GM23248 (cell line): ENCODE measurements around the gene GNAI2. TPM values are rescaled to one million over a fixed set of nuclear protein-coding genes. Genes with fewer than 3 reads are reported as not detected.
A peak's percentile ranks its signal among the peaks of the same experiment; 100 is the strongest.

Source experiments
- DNase-seq: peaks from one replicate; pipeline ENCODE4 v3.0.0-alpha.2; 2015
- H2AFZ ChIP-seq: fragments of 200-600 bp; sonication (generic); 2 replicates; pipeline ENCODE4 v1.6.1; 2016; ENCODE audit warnings: antibody characterized with exemption
- H3F3A ChIP-seq: fragments of 200-600 bp; sonication (generic); 2 replicates; pipeline ENCODE4 v1.6.1; 2016; ENCODE audit warnings: mild to moderate bottlenecking, antibody characterized with exemption, mixed run types; ENCODE audit not compliant: insufficient read depth
- H3K27ac ChIP-seq: fragments of 200-600 bp; sonication (generic); 2 replicates; pipeline ENCODE4 v1.5.1; 2016; ENCODE audit warnings: mild to moderate bottlenecking
- H3K27me3 ChIP-seq: fragments of 200-600 bp; sonication (generic); replicated peaks from 2 replicates; pipeline ENCODE4 v1.6.1; 2016; ENCODE audit warnings: mild to moderate bottlenecking; ENCODE audit not compliant: insufficient read depth
- H3K36me3 ChIP-seq: fragments of 200-600 bp; sonication (generic); 2 replicates; pipeline ENCODE4 v1.6.1; 2016; ENCODE audit warnings: low read depth, mild to moderate bottlenecking
- H3K4me1 ChIP-seq: fragments of 200-600 bp; sonication (generic); 2 replicates; pipeline ENCODE4 v1.6.1; 2016; ENCODE audit warnings: mild to moderate bottlenecking; ENCODE audit not compliant: insufficient read depth
- H3K4me2 ChIP-seq: fragments of 200-600 bp; sonication (generic); one replicate; pipeline ENCODE4 v1.6.1; 2016; ENCODE audit warnings: mild to moderate bottlenecking; ENCODE audit not compliant: unreplicated experiment
- H3K4me3 ChIP-seq: fragments of 200-600 bp; sonication (generic); 2 replicates; pipeline ENCODE4 v1.5.1; 2016; ENCODE audit warnings: mild to moderate bottlenecking
- H3K79me2 ChIP-seq: fragments of 200-600 bp; sonication (generic); 2 replicates; pipeline ENCODE4 v1.6.1; 2016; ENCODE audit warnings: mild to moderate bottlenecking; ENCODE audit not compliant: insufficient read depth
- H3K9ac ChIP-seq: fragments of 200-600 bp; sonication (generic); 2 replicates; pipeline ENCODE4 v1.6.1; 2016; ENCODE audit warnings: mild to moderate bottlenecking
- H3K9me2 ChIP-seq: fragments of 200-600 bp; sonication (generic); 2 replicates; pipeline ENCODE4 v1.6.1; 2016; ENCODE audit warnings: mixed run types, mild to moderate bottlenecking, moderate library complexity; ENCODE audit not compliant: insufficient read depth
- H3K9me3 ChIP-seq: fragments of 200-600 bp; sonication (generic); one replicate; pipeline ENCODE4 v1.6.1; 2017; ENCODE audit warnings: low read depth
- H4K20me1 ChIP-seq: fragments of 200-600 bp; sonication (generic); 2 replicates; pipeline ENCODE4 v1.6.0; 2016; ENCODE audit not compliant: insufficient read depth
- EZH2 ChIP-seq: fragments of 200-600 bp; sonication (generic); IDR thresholded peaks from 2 replicates; pipeline ENCODE4 v1.6.1; 2018; ENCODE audit warnings: antibody characterized with exemption, mild to moderate bottlenecking; ENCODE audit not compliant: insufficient read depth, poor library complexity, severe bottlenecking
- EZH2phosphoT487 ChIP-seq: fragments of 200-600 bp; sonication (generic); IDR thresholded peaks from 2 replicates; pipeline ENCODE4 v1.6.1; 2018; ENCODE audit warnings: antibody characterized with exemption, moderate library complexity, mild to moderate bottlenecking, low read depth; ENCODE audit not compliant: insufficient read depth
- WGBS, 2 experiments: methylation state at CpG; one replicate each; pipeline ENCODE4 v1.1.6; 2015 to 2017; ENCODE audit warnings: low lambda C conversion rate in 2 of 2, low coverage in 1 of 2; ENCODE audit errors: missing lambda C conversion rate in 2 of 2; 5-methylcytosine and 5-hydroxymethylcytosine counted together
- in situ Hi-C: fragments of 300-500 bp; cut with MboI; formaldehyde crosslinking; loops from 2 replicates; pipeline ENCODE4 v1.15.0; 2020
- polyA plus RNA-seq: library from polyadenylated mRNA; unstranded; fragments of >200 nt; fragmentation: Nextera tagmentation; extraction: Ambion mirVana; gene quantifications from 2 replicates; pipeline ENCODE4 v1.2.1, GENCODE V29; 2016
- total RNA-seq: library from RNA; depleted of rRNA; stranded (reverse); fragments of >200 nt; shearing (Covaris generic); gene quantifications from 2 replicates; pipeline ENCODE4 v1.2.3, GENCODE V29; 2014

GNAI2 gene
- total and polyA plus RNA-seq, 2 experiments from 2014 or later, result 424 to 427 TPM

- Histone ChIP-seq H3K27ac (no peak overlapping the region), H3K79me2 (no peaks in the 10 kb centered on the region), H3F3A (no peaks in the 10 kb centered on the region), H3K9ac (no peak overlapping the region), H2AFZ (no peak overlapping the region), H3K9me2 (no peaks in the 10 kb centered on the region), H4K20me1 (no peaks in the 10 kb centered on the region), H3K27me3 (peaks cover 44% of the 10 kb centered on the region), H3K4me1 (no peaks in the 10 kb centered on the region), H3K4me3 (no peak overlapping the region), H3K9me3 (no peaks in the 10 kb centered on the region), H3K36me3 (no peaks in the 10 kb centered on the region), H3K4me2 (no peak overlapping the region)
- WGBS, 2 experiments, result 59 to 60% methylated on average over 6 of the region's 6 CpGs
- no peak for DNase-seq
- no peak for TF ChIP-seq EZH2
- no peak for TF ChIP-seq EZH2phosphoT487
- in situ Hi-C loops, result loop anchor here (5.0 kb wide), 1 partner anchor 76 kb away; no protein-coding TSS in a partner anchor
These were observed 39.7 kb upstream of the GNAI2 start for GRCh38 chr3:50196253-50196801.

GRCh38 chr3:50201573-50202315 is 34.3 kb upstream of the GNAI2 start:
- Histone ChIP-seq H3K9me2 (no peaks in the 10 kb centered on the region), H3K79me2 (no peaks in the 10 kb centered on the region), H3K36me3 (no peaks in the 10 kb centered on the region), H3F3A (no peaks in the 10 kb centered on the region), H3K9ac (no peak overlapping the region), H2AFZ (no peak overlapping the region), H3K4me3 (no peak overlapping the region), H3K4me2 (no peak overlapping the region), H4K20me1 (no peaks in the 10 kb centered on the region), H3K9me3 (no peaks in the 10 kb centered on the region), H3K4me1 (no peaks in the 10 kb centered on the region; the same call in 1 of the 2 replicates), H3K27me3 (peaks cover 44% of the 10 kb centered on the region), H3K27ac (no peak overlapping the region)
- peak; percentile 47 for DNase-seq
- in situ Hi-C loops, result loop anchor here (25.0 kb wide), 1 partner anchor 336 kb away; no protein-coding TSS in a partner anchor
- no peak for TF ChIP-seq EZH2
- TF ChIP-seq EZH2phosphoT487, result no peak
- 81 to 82% methylated on average over 10 of the region's 10 CpGs for WGBS, 2 experiments

DNA sequence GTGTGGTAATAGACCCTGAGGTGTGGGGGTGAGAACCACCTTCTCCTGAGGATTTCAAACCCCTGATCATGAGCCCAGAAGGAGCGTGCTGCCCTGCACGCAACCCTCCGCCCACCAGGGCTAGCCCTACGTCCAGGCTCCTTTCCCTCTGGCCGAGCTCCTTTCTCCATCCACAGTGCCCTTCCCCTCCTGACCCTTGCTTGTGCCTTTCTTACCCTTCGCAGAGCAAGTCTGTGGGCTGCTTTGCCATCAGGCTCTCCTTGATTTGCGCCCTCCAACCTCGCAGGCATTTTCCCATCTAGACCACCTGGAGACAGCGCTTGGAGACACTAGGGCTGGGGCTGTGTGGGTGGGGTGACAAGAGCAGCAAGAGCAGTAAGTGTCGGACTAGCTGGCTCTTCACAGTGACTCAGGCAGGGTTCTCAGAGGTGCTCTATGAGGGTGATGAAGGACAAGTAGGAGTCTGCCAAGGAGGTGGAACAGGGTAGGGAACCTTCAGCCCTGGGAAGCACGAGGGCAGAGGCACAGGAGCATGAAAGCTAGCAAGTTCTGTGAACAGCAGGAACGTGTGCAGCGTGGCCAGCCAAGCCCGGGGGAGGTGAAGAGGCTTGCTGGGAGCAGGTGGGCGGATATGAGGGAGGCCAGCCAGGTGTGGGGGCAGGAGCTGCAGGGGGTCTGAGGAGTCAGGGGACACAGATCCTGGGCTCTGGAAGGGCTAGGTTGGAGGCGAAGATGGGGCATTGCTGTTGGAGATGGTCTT is 33.5 kb upstream of the GNAI2 start:
- TF ChIP-seq EZH2 (no peak), EZH2phosphoT487 (no peak)
- 71 to 73% methylated on average over 16 of the region's 16 CpGs for WGBS, 2 experiments
- no peaks in the 10 kb centered on the region for H4K20me1 ChIP-seq
- H3K4me1 ChIP-seq, result no peaks in the 10 kb centered on the region; the same call in 1 of the 2 replicates
- no peaks in the 10 kb centered on the region for H3F3A ChIP-seq
- in situ Hi-C loops, result loop anchor here (25.0 kb wide), 1 partner anchor 335 kb away; no protein-coding TSS in a partner anchor
- H3K4me2 ChIP-seq, result no peak overlapping the region
- no peak overlapping the region for H2AFZ ChIP-seq
- H3K79me2 ChIP-seq, result no peaks in the 10 kb centered on the region
- peaks cover 37% of the 10 kb centered on the region for H3K27me3 ChIP-seq
- H3K27ac ChIP-seq, result no peak overlapping the region
- no peak overlapping the region for H3K4me3 ChIP-seq
- H3K9me3 ChIP-seq, result no peaks in the 10 kb centered on the region
- no peaks in the 10 kb centered on the region for H3K9me2 ChIP-seq
- no peaks in the 10 kb centered on the region for H3K36me3 ChIP-seq
- H3K9ac ChIP-seq, result no peak overlapping the region
- DNase-seq, result peak; percentile 43

GRCh38 chr3:50203113-50203808 is 32.7 kb upstream of the GNAI2 start:
- Histone ChIP-seq H3F3A (no peaks in the 10 kb centered on the region), H3K4me3 (no peak overlapping the region), H3K4me1 (no peaks in the 10 kb centered on the region; the same call in 1 of the 2 replicates), H3K79me2 (no peaks in the 10 kb centered on the region), H3K9me2 (no peaks in the 10 kb centered on the region), H4K20me1 (no peaks in the 10 kb centered on the region), H3K4me2 (no peak overlapping the region), H2AFZ (no peak overlapping the region), H3K27me3 (peaks cover 32% of the 10 kb centered on the region), H3K9me3 (no peaks in the 10 kb centered on the region), H3K36me3 (no peaks in the 10 kb centered on the region), H3K27ac (no peak overlapping the region), H3K9ac (no peak overlapping the region)
- in situ Hi-C loops, result loop anchor here (25.0 kb wide), 1 partner anchor 334 kb away; no protein-coding TSS in a partner anchor
- no peak for DNase-seq
- 81 to 86% methylated on average over 8 to 9 of the region's 9 CpGs for WGBS, 2 experiments
- TF ChIP-seq EZH2phosphoT487 (no peak), EZH2 (no peak)
